Right forelimb (tissue), 1 donor: Measurements from ENCODE around the gene BRME1.
"Not testable (repeated sequence)": the region's sequence is repeated elsewhere in the genome, so short reads cannot be mapped to it uniquely, and the experiment has no call there.

Experiments
- DNase-seq: peaks from one replicate; pipeline ENCODE4 v3.0.0-alpha.2; 2018

Gene BRME1

DNA sequence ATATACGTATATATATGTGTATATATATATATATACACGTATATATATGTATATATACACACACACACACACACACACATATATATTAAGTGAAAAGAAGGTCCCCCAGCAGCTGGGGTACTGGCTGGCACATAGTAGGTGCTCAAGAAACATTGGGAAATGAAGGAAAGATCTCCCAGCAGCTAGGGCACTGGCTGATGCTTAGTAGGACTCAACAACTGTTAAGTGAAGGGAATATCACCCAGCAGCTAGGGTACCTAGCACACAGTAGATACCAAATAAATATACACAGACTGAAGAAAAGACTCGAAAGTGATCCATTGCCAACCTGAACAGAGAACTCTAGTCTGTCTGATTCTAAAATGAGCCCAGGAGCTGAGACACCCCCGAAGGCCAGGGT lies 20.1 kb upstream of the BRME1 start:
- no peak for DNase-seq

DNA sequence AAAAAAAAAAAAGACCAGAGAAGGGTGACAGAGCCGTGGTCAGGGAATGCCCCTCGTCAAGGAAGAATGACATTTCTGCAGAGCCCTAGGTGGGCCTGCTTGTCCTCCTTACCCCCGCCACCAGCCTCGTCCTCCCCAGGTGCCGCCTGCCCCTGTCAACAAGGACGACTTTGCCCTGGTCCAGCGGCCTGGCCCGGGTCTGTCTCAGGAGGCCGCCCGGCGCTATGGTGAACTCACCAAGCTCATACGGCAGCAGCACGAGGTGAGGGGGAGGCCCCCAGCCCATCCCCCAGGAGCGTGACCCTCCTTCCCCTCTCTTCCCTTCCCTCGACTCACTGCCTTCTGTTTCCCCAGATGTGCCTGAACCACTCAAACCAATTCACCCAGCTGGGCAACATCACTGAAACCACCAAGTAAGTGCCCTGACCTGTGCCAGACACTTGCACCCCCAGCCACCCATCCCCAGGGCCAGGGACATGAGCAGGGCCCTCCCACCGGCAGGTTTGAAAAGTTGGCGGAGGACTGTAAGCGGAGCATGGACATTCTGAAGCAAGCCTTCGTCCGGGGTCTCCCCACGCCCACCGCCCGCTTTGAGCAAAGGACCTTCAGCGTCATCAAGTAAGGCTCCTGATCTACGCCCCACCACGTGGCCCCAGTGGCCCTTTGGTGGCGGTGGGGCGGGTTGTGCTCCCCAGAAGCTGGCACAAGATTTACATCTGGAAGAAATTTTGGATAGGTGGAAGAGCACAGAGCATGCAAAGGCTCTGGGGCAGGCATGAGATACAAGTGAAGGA lies 17.5 kb upstream of the BRME1 start:
- no peak for DNase-seq

DNA sequence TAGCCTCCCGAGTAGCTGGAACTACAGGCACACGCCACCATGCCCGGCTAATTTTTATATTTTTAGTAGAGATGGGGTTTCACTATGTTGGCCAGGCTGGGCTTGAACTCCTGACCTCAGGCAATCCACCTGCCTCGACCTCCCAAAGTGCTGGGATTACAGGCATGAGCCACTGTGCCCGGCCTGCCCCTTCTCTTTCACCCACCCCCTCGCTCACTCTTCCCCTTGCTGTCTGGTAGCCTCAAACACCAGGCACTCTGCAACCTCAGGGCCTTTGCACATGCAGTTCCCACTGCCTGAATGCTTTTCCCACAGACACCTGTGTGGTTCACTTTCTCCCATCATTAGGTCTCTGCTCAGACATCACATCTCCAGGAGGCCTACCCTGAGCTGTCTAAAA lies 16.2 kb upstream of the BRME1 start:
- DNase-seq: not testable (repeated sequence)

GRCh38 chr19:13920940-13921747 lies 15.2 kb upstream of the BRME1 start:
- DNase-seq: no peak

DNA sequence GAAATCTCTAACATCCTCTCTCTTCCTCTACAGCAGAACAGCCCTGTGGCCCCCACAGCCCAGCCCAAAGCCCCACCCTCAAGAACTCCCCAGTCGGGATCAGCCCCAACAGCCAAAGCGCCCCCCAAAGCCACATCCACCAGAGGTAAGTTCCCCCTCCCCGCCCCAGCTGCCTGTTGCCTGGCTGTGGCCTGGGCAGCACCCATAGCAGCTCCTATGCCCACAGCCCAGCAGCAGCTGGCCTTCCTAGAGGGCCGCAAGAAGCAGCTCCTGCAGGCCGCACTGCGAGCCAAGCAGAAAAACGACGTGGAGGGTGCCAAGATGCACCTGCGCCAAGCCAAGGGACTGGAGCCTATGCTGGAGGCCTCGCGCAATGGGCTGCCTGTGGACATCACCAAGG lies 14.6 kb upstream of the BRME1 start:
- DNase-seq: no peak

DNA sequence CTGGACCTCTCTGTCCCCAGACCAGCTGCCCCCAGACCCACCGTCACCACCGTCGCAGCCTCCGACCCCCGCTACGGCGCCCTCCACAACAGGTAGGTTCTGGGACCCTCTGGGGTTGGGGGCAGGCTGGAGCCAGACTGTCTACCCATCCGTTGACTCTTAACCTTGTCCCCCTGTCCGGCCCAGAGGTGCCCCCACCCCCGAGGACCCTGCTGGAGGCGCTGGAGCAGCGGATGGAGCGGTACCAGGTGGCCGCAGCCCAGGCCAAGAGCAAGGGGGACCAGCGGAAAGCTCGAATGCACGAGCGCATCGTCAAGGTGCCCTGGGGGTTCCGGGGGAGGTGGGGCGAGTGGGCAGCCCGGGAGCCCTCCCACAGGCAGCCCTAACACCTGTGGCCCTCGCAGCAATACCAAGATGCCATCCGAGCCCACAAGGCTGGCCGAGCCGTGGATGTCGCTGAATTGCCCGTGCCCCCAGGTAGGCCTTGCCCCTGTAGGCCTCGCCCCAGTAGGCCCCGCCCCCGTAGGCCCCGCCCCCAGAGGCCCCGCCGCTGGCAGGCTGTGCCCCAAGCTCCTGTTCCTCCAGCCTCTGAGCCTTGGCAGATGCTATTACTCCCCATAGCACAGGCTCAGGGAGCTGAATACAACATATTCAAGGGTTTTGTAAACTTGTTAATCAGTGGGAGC lies 13.0 kb upstream of the BRME1 start:
- no peak for DNase-seq

GRCh38 chr19:13917888-13918406 lies 12.0 kb upstream of the BRME1 start:
- no peak for DNase-seq

DNA sequence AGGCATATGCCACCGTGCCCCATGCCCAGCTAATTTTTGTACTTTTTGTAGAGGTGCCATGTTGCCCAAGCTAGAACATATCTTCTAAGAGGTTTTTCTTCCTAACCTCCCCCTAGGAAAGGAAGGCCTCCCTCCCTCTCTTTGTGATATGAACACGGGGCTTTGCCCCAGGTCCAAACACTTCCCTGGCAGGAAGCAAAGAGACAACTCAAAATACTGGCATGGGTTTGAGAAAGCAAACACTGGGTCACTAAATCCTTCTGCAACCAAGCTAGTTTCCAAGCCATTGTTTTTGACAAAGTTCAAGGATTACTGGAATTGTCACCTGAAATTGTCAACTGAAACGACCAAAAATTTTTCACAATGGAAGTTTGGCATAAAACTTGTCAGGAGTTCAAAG lies 8.9 kb upstream of the BRME1 start:
- no peak for DNase-seq

DNA sequence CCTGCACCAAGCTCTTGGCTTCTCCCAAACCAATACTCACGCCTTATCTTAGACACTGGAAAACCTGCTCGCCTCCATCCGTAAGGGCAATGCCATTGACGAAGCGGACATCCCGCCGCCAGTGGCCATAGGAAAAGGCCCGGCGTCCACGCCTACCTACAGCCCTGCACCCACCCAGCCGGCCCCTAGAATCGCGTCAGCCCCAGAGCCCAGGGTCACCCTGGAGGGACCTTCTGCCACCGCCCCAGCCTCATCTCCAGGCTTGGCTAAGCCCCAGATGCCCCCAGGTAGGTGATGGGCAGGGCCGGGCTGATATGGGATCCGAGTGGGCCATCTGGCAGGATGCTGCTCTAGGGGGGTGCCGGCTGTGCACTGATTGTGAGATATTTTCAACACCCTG lies 7.4 kb upstream of the BRME1 start:
- DNase-seq: no peak

- no peak for DNase-seq
Observed at GRCh38 chr19:13909430-13909829, 3.5 kb upstream of the BRME1 start.

DNA sequence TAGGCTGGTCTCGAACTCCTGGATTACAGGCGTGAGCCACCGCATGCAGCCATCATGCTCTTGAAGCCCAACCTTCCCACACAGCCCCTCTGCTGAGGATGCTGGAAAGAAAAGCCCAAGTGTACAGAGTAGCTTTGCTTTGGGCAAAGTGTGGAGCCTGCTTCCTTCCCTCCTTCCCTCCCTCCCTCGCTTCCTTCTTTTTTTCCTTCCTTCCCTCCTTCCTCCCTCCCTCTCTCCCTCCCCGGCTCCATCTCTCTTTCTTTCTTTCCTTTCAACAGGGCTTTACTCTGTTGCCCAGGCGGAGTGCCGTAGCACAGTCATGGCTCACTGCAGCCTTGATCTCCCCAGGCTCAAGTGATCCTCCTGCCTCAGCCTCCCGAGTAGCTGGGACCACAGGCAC lies 2.8 kb upstream of the BRME1 start:
- no peak for DNase-seq

GRCh38 chr19:13906910-13907309 lies 993 bp upstream of the BRME1 start:
- DNase-seq: no peak

DNA sequence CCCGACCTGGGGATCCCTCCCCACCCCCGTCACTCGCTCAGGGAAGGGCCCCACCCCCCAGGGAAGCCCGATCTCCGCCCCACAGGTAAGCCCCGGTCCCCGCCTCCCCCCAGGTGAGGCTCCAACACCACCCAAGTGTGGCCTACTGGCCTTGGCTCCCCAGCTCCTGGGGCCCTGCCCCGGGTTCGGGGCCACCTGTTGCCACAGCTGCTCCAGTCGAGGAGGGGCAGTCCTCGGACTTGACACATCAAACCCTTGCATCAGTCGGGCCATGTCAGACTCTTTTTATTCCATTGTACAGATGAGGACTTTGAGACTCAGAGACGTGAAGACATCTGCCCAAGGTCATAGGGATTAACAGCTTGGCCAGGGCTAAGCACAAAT lies 596 bp upstream of the BRME1 start:
- DNase-seq: no peak

DNA sequence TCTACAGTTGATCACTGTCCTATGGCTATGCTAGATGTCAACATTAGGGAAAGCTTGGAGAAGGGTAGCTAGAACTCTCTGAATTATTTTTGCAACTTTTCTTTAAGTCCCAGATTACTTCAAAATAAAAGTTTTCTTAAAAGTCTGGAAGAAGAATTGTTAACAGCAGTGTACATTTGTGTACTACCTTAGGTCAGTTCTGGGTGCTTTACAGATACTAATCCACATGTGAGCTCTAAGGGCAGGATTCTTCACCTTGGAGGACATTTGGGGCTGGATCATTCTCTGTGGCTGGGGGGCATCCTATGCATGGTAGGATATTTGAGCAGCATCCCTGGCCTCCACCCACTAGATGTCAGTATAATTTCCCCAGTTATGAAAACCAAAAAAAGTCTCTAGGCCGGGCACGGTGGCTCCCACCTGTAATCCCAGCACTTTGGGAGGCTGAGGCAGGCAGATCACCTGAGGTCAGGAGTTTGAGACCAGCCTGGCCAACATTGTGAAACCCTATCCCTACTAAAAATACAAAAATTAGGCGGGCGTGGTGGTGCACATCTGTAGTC lies 2.8 kb downstream of the BRME1 start:
- DNase-seq: no peak

DNA sequence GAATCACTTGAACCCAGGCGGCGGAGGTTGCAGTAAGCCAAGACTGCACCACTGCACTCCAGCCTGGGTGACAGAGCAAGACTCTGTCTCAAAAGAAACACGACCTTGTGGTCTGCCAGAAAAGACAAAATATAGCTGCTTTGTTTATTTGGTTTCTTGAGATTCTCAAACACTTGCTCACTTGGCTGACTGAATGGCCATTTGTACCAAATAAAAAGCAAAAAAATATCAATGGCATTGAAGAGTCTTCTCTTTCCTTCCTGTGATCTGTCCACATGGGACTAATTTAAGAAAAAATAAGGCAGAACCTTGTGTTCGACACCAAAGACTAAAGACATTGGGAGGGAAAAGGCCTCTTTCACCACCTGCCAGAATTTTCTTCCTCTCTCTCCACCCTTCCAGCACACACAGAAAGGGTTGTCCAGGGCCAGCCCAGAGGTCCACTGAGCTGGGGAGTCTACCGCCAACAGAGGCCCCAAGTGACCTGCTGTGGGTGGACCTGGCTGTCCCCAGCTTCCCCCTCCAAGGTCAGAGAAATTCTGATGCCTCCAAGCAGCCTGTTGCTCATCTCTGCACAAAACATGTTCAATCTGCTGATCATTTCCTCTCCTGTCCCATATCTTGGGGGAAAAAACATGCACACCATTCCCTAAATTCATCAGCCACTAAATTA lies 5.9 kb downstream of the BRME1 start:
- DNase-seq: no peak

DNA sequence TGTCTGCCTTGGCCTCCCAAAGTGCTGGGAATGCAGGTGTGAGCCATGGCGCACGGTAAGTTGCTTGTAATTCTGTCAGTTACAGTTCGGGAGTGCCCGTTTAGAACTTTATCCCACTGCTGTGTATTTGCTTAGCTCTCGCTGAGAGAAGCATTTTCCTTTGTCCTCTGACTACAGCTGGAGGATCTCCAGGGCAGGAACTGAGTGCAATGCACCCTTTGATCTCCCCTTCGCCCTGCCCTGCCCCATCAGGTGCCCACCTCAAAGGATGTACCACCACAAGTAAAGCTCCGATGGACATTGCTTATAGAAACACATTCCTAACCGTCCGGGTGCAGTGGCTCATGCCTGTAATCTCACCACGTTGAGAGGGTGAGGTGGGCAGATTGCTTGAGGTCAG lies 6.5 kb downstream of the BRME1 start:
- DNase-seq: no peak

GRCh38 chr19:13896227-13896626 lies 9.7 kb downstream of the BRME1 start:
- no peak for DNase-seq

- no peak for DNase-seq
Observed at GRCh38 chr19:13894552-13894951, 11.4 kb downstream of the BRME1 start.

GRCh38 chr19:13892870-13893269 lies 13.0 kb downstream of the BRME1 start:
- no peak for DNase-seq

GRCh38 chr19:13890136-13890535 lies 15.8 kb downstream of the BRME1 start:
- no peak for DNase-seq

DNA sequence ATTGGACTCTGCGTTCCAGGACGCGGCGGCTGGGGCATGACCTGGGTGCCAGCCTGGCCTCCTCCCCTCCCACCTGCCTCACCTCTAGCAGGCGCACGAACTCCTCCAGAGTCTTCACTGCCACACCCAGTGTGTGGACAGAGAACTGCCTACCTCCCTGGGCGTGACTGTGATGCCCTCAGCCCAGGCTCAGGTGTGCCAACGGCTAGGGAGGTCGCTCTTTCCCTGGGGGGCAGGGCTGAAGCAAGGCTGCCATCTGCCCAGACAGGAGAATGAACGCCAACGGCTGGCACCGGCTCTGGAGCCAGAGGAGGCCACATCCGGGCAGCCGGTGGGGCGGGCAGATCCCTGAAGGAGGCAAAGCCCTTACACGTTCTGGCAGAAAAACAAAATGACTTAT lies 17.6 kb downstream of the BRME1 start:
- no peak for DNase-seq

DNA sequence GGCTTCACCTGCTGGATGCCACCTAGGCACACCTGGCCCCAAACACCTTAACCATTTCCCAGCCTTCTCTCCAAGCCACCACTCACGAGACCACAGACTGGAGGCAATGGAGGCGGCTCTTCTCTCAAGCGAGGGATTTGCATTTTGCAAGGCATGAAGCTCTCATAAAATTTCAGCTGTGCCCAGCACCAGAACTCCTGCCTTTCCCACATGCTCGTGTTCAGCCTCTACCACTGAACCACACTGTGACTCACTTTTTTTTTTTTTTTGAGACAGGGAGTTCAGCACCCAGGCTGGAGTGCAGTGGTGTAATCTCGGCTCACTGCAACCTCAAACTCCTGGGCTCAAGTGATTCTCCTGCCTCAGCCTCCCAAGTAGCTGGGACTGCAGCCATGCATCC lies 18.4 kb downstream of the BRME1 start:
- no peak for DNase-seq

DNA sequence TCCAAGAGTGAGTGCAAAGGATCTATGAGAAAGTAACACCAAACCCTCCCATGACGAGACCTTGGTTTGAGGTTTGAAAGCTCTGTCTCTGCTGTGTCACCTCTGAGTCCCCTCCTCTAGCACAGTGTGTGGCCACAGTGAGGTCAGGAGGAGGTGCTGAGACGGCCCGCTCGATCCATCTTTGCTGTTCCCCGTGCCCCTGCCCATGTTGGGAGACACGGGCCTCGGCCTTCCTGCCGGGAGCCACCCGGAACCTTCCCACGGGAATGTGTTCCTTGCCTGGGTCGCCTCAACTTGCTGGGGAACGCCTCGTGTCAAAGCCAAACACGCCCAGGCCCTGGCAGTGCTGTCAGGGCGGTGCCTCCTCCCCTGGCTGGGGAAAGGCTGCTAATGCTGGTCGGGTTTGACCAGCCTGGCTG lies 18.9 kb downstream of the BRME1 start:
- no peak for DNase-seq
